ENCODE measurements around the gene MYL12B.

DNA sequence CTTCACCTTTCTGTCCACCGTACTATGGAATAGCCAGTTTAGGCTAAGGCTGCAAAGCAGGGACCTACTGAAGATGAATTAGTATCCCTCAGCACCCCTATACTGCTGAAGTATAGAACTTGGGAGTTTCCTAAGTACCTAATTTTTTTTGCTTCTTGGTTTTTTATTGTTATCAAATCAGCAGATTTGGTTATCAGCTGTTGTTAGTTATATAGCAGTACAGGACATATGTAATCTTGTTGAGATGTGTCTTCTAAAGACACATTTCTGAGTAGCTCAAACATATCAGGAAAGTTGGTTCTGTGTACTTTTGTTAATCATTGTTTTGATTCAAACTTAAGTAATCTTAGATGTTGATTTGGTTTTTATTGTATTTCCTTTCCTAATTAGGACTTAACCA lies 9.1 kb upstream of the MYL12B start:
- no peak; the same call in 1 of the 2 replicates for TF ChIP-seq POLR2A (IDR thresholded peaks at IDR 0.05; ENCODE audit: low read depth, low read length)
- no peak for TF ChIP-seq TAF1 (IDR thresholded peaks at IDR 0.05; ENCODE audit: borderline replicate concordance, low read depth, low read length)
- no peak for TF ChIP-seq POLR2AphosphoS5 (IDR thresholded peaks at IDR 0.05; ENCODE audit: low read depth, low read length)

All from GM12892 (cell line).